ENCODE measurements around the gene ZNF23.

The ZNF23 gene

GRCh38 chr16:71439523-71439922 lies 22.5 kb downstream of the ZNF23 start:
- no peak for TF ChIP-seq CREB5 (CRISPR knock-in tag; IDR thresholded peaks at IDR 0.05; ENCODE audit: low read depth)
- ATAC-seq: no peak

- TF ChIP-seq TOX (CRISPR knock-in tag; IDR thresholded peaks at IDR 0.05; ENCODE audit: borderline replicate concordance) (no peak), ESRRG (CRISPR knock-in tag; IDR thresholded peaks at IDR 0.05) (no peak), TCF4 (CRISPR knock-in tag; IDR thresholded peaks at IDR 0.05; ENCODE audit: borderline replicate concordance) (no peak), BACH2 (CRISPR knock-in tag; IDR thresholded peaks at IDR 0.05; ENCODE audit: borderline replicate concordance) (no peak), CSDC2 (CRISPR knock-in tag; IDR thresholded peaks at IDR 0.05) (no peak), POU6F1 (CRISPR knock-in tag; IDR thresholded peaks at IDR 0.05; ENCODE audit: borderline replicate concordance, low read depth) (no peak), ZNF565 (CRISPR knock-in tag; conservative IDR thresholded peaks at IDR 0.05; ENCODE audit: low read depth) (no peak), ISL1 (CRISPR knock-in tag; IDR thresholded peaks at IDR 0.05) (no peak), TSHZ2 (CRISPR knock-in tag; IDR thresholded peaks at IDR 0.05) (no peak), GLIS3 (CRISPR knock-in tag; IDR thresholded peaks at IDR 0.05) (no peak), PATZ1 (CRISPR knock-in tag; IDR thresholded peaks at IDR 0.05; ENCODE audit: borderline replicate concordance) (no peak), SNAI2 (CRISPR knock-in tag; IDR thresholded peaks at IDR 0.05) (no peak), PPARA (CRISPR knock-in tag; IDR thresholded peaks at IDR 0.05; ENCODE audit: borderline replicate concordance) (no peak), RARB (CRISPR knock-in tag; IDR thresholded peaks at IDR 0.05) (no peak), ZFP30 (CRISPR knock-in tag; IDR thresholded peaks at IDR 0.05) (no peak), ZC3H10 (CRISPR knock-in tag; IDR thresholded peaks at IDR 0.05) (no peak), ZFP3 (CRISPR knock-in tag; IDR thresholded peaks at IDR 0.05) (no peak)
Measured at GRCh38 chr16:71436473-71436872, 25.6 kb downstream of the ZNF23 start.

GRCh38 chr16:71432906-71433305 lies 29.1 kb downstream of the ZNF23 start:
- no peak for TF ChIP-seq ARNTL (CRISPR knock-in tag; IDR thresholded peaks at IDR 0.05; ENCODE audit: borderline replicate concordance, low read depth)
- no peak for TF ChIP-seq ISL1 (CRISPR knock-in tag; IDR thresholded peaks at IDR 0.05)
- TF ChIP-seq PATZ1 (CRISPR knock-in tag; IDR thresholded peaks at IDR 0.05; ENCODE audit: borderline replicate concordance): no peak
- no peak for TF ChIP-seq ZNF565 (CRISPR knock-in tag; conservative IDR thresholded peaks at IDR 0.05; ENCODE audit: low read depth)
- TF ChIP-seq GLIS3 (CRISPR knock-in tag; IDR thresholded peaks at IDR 0.05): no peak
- ATAC-seq: no peak

More at GRCh38 chr16:71436473-71436872, 25.6 kb downstream of the ZNF23 start:
- no peak for ATAC-seq

- no peak for TF ChIP-seq ZNF70 (CRISPR knock-in tag; IDR thresholded peaks at IDR 0.05)
- TF ChIP-seq ARNTL (CRISPR knock-in tag; IDR thresholded peaks at IDR 0.05; ENCODE audit: borderline replicate concordance, low read depth): no peak
- TF ChIP-seq PPARA (CRISPR knock-in tag; IDR thresholded peaks at IDR 0.05; ENCODE audit: borderline replicate concordance): no peak
- no peak for TF ChIP-seq ZFP3 (CRISPR knock-in tag; IDR thresholded peaks at IDR 0.05)
- TF ChIP-seq TOX (CRISPR knock-in tag; IDR thresholded peaks at IDR 0.05; ENCODE audit: borderline replicate concordance): no peak
- no peak for TF ChIP-seq GLIS3 (CRISPR knock-in tag; IDR thresholded peaks at IDR 0.05)
- no peak for TF ChIP-seq ZFP30 (CRISPR knock-in tag; IDR thresholded peaks at IDR 0.05)
- no peak for TF ChIP-seq BACH2 (CRISPR knock-in tag; IDR thresholded peaks at IDR 0.05; ENCODE audit: borderline replicate concordance)
- no peak for TF ChIP-seq CSRNP3 (CRISPR knock-in tag; IDR thresholded peaks at IDR 0.05)
- TF ChIP-seq ZNF565 (CRISPR knock-in tag; conservative IDR thresholded peaks at IDR 0.05; ENCODE audit: low read depth): no peak
- no peak for TF ChIP-seq ESRRG (CRISPR knock-in tag; IDR thresholded peaks at IDR 0.05)
- no peak for TF ChIP-seq ZNF8 (CRISPR knock-in tag; IDR thresholded peaks at IDR 0.05)
- no peak for TF ChIP-seq TCF4 (CRISPR knock-in tag; IDR thresholded peaks at IDR 0.05; ENCODE audit: borderline replicate concordance)
- TF ChIP-seq CSDC2 (CRISPR knock-in tag; IDR thresholded peaks at IDR 0.05): no peak
- no peak for TF ChIP-seq ZC3H10 (CRISPR knock-in tag; IDR thresholded peaks at IDR 0.05)
- no peak for TF ChIP-seq ISL1 (CRISPR knock-in tag; IDR thresholded peaks at IDR 0.05)
- no peak for ATAC-seq
Measured at GRCh38 chr16:71431991-71432390, 30.1 kb downstream of the ZNF23 start.

All from SK-N-SH treated with all-trans-retinoic acid at 6 μM for 48 hours (cell line).